Fibroblast of gingiva (primary cell): ENCODE measurements around the gene MRPL14.

ENCODE experiments used
- DNase-seq: peaks from one replicate; pipeline ENCODE4 v3.0.0-alpha.2; 2011; ENCODE audit warnings: low read depth

MRPL14 gene

DNA sequence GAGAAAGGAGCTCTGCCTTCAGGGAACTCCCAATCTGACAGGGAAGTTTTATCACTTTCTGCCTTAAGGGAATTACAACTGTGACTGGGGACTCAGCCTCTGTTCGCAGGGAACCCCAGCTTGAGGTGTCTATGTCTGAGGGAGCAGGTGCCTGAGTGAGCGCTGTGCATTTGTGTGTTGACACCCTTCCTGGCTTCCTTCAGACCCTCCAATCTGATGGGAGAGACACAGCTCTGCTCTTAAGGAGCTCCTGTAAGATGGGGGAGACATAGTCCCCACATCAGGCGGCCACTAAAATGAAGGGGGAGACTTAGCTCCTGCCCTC, 62.3 kb downstream of the MRPL14 start:
- no peak for DNase-seq

DNA sequence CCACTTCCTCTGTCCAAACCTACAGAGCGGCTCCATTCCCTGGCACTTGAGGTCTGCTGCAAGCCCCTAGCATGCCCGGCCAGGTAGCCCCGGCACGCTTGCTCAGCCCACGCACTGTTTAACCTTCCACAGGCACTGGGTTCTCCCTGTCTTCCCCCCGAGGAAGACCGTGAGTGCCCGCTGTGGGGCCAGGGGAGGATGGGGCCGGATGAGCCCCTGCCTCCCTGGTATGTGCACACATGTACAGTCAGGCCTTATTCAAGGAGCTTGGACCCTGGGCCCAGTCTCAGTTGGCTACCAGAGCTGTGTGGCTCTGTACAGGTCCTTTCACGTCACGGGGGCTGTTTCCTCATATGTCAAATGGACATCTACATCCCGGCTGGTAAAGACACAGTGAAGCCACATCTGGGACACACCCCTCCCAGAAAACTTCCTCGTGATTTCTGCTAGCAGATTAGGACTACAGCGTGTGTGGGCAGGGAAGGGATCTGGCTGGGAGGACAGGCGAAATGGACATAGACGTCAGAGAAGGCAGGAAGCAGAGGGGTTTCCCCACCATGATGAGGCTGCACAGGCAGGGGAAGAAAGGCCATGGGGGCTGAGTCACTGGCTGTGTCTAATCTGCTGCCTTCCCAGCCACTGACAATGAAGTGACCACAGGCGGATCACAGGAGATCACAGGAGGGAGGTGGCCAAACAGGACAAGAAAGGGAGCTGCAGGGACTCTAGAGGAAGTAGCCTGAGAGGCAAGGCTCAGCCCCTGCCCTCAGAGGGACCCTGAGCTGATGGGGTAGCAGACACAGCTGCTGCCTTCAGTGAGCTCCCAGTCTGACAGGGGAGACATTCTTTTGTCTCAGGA, 62.9 kb downstream of the MRPL14 start:
- DNase-seq, result peak; percentile 77

DNA sequence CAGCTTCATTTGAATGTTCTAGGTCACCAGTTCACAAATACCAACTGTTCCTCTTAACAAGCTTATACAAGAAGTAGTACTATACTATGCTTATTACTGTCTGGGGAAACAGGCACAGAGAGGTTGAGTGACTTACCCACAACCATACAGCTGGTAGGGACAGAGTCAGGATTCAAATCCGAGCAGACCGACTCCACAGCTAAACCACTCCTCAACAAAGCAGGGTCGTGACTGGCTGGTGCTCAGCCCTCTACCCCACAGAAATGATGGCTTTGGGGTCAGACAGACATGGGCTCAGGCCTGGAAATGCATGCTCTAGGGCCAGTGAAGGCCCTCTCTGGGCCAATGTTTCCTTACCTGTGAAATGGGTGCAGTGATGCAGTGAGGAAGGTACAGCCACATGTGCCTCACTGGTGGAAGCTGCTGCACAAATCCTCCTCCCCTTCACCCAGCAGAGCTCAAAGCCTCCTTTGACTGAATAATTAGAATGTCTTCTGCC, 63.6 kb downstream of the MRPL14 start:
- DNase-seq, result no peak
